T-helper 1 cell treated with Interleukin-12 subunit alpha and Interleukin-12 subunit beta and Interleukin-4 antibody, amounts not matched to agents 30 μg/mL and 1 μg/mL, for 36 hours (primary cell): ENCODE results near the gene CAPN2.

Experiments used
- H3K27ac Mint-ChIP-seq: one replicate; pipeline ENCODE4 v1.8.0; 2021; ENCODE audit warnings: mild to moderate bottlenecking, mixed read lengths
- H3K27me3 Mint-ChIP-seq: one replicate; pipeline ENCODE4 v1.8.0; 2021; ENCODE audit warnings: low read depth, mixed read lengths
- H3K36me3 Mint-ChIP-seq: one replicate; pipeline ENCODE4 v1.8.0; 2021; ENCODE audit warnings: low read depth, mixed read lengths
- H3K4me1 Mint-ChIP-seq: one replicate; pipeline ENCODE4 v1.8.0; 2021; ENCODE audit warnings: low read depth, mixed read lengths
- H3K4me3 Mint-ChIP-seq: one replicate; pipeline ENCODE4 v1.8.0; 2021; ENCODE audit warnings: mild to moderate bottlenecking, moderate library complexity, mixed read lengths
- H3K9me3 Mint-ChIP-seq: one replicate; pipeline ENCODE4 v1.8.0; 2021; ENCODE audit warnings: mixed read lengths

The CAPN2 gene

GRCh38 chr1:223752721-223753515, 40.6 kb downstream of the CAPN2 start:
- Mint-ChIP-seq H3K4me1 (peaks cover 11% of the 10 kb centered on the region), H3K9me3 (no peaks in the 10 kb centered on the region), H3K27me3 (no peaks in the 10 kb centered on the region), H3K4me3 (no peak overlapping the region), H3K36me3 (peaks cover 47% of the 10 kb centered on the region), H3K27ac (no peak overlapping the region)

- Mint-ChIP-seq H3K4me3 (no peak overlapping the region), H3K36me3 (peaks cover 44% of the 10 kb centered on the region), H3K9me3 (no peaks in the 10 kb centered on the region)
Observed at GRCh38 chr1:223754681-223755431, 42.5 kb downstream of the CAPN2 start.

GRCh38 chr1:223755432-223755792, 43.1 kb downstream of the CAPN2 start:
- no peaks in the 10 kb centered on the region for H3K27me3 Mint-ChIP-seq
- no peaks in the 10 kb centered on the region for H3K4me1 Mint-ChIP-seq
- H3K36me3 Mint-ChIP-seq: peaks cover 44% of the 10 kb centered on the region
- no peaks in the 10 kb centered on the region for H3K9me3 Mint-ChIP-seq
- H3K4me3 Mint-ChIP-seq: no peak overlapping the region
- no peak overlapping the region for H3K27ac Mint-ChIP-seq

More at GRCh38 chr1:223754681-223755431, 42.5 kb downstream of the CAPN2 start:
- H3K4me1 Mint-ChIP-seq: peaks cover 4% of the 10 kb centered on the region
- no peak overlapping the region for H3K27ac Mint-ChIP-seq
- H3K27me3 Mint-ChIP-seq: no peaks in the 10 kb centered on the region

DNA sequence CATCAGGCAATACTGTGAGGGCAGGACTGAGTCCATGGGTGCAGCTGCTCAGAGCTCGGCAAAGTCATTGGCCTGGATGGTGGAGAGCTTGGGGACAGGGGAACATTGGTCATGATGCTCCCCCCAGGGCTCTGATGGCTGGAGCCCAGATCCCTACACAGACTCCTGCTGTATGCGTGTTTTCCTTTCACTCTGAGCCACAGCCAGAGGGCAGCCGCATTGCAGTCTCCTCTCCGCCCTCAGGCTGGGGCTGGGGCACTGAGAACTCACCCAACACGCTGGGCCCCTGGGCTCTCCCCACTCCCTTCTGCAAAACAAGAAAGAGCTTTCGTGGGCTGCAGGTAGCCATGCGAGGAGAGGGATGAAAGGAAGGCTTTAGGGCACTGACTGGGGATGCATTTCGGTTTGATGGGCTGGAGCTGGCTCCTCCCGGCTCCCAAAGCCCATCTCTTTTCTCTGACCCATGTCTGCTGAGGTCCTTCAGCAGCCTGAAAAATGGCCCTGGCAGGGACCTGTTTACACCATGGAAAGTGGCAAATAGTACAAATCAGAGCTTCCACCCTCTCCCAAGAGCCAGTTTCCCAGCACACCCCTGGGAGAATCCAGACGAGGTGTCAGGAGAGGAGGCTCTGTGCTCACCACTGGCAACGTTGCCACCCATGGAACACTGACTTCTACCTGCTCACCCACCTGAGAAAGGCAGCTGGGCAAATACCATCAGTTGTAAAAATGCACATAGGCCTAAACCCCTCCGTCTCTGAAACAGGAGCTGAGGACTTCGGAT, 43.8 kb downstream of the CAPN2 start:
- H3K4me1 Mint-ChIP-seq: no peaks in the 10 kb centered on the region
- no peaks in the 10 kb centered on the region for H3K27me3 Mint-ChIP-seq
- peaks cover 46% of the 10 kb centered on the region for H3K36me3 Mint-ChIP-seq
- no peaks in the 10 kb centered on the region for H3K9me3 Mint-ChIP-seq
- no peak overlapping the region for H3K4me3 Mint-ChIP-seq
- H3K27ac Mint-ChIP-seq: no peak overlapping the region

DNA sequence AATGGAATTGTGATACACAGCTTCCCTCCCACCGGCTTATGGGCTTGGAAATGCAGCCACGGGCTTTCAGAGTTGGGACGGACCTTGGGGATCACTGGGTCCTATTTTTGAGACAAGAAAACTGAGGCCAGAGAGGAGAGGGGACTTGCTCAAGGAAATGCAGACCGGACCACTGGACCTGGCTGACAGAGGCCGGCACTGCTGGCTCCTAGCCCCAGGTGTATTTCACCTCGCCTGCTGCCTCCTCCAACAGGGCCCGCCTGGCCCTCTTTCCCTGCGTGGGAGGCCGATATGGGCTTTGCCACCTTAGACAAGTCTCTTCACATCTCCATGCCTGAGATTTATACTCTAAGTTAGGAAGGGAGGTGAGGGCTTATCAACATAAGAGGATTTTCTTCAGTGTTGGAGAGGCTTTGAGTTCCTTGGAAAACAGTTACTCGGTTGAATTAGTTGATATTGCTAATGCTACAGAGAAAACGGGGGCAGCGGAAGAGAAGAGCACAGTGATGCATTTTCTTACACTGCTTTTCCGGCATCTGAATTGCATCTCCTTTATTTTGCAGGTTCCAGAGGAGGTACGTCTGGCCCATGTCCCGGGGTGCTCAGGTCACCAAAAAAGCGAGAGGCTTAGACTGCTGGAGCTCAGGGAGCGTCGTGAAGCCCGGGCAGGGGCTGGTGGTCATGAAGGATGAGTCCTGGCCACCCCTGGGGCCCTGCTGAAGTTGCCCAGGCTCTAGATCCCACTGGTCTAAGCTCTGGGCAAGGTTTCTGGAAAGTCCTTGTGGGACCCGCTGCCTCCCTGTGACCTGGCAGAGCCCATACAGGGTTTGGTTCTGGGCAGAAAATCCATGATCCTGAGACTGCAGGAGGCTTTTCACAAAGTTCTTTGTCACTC, 44.7 kb downstream of the CAPN2 start:
- Mint-ChIP-seq H3K4me1 (no peaks in the 10 kb centered on the region), H3K4me3 (no peak overlapping the region), H3K27me3 (no peaks in the 10 kb centered on the region), H3K9me3 (no peaks in the 10 kb centered on the region), H3K27ac (no peak overlapping the region), H3K36me3 (peaks cover 42% of the 10 kb centered on the region)

DNA sequence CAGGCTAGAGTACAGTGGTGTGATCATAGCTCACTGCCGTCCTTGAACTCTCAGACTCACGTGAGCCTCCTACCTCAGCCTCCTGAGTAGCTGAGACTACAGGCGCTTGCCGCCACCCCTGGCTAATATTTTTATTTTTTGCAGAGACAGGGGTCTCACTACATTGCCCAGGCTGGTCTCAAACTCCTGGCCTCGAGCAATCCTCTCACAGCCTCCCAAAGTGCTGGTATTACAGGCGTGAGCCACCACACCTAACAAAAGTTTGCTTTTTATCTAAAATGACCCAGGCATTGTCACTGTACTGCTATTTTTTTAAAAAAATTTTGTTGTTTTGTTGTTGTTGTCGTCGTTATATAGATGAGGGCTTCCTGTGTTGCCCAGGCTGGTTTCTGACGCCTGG, 46.4 kb downstream of the CAPN2 start:
- no peaks in the 10 kb centered on the region for H3K4me1 Mint-ChIP-seq
- peaks cover 42% of the 10 kb centered on the region for H3K36me3 Mint-ChIP-seq
- no peaks in the 10 kb centered on the region for H3K9me3 Mint-ChIP-seq
- H3K4me3 Mint-ChIP-seq: no peak overlapping the region
- no peaks in the 10 kb centered on the region for H3K27me3 Mint-ChIP-seq
- H3K27ac Mint-ChIP-seq: no peak overlapping the region

- H3K27ac Mint-ChIP-seq: no peak overlapping the region
- H3K27me3 Mint-ChIP-seq: no peaks in the 10 kb centered on the region
- peaks cover 40% of the 10 kb centered on the region for H3K36me3 Mint-ChIP-seq
- H3K4me3 Mint-ChIP-seq: no peak overlapping the region
- no peaks in the 10 kb centered on the region for H3K9me3 Mint-ChIP-seq
- H3K4me1 Mint-ChIP-seq: no peaks in the 10 kb centered on the region
Observed at GRCh38 chr1:223759273-223759672, 46.9 kb downstream of the CAPN2 start.

GRCh38 chr1:223760833-223761232, 48.5 kb downstream of the CAPN2 start:
- Mint-ChIP-seq H3K27ac (no peak overlapping the region), H3K36me3 (peaks cover 40% of the 10 kb centered on the region), H3K27me3 (no peaks in the 10 kb centered on the region), H3K9me3 (no peaks in the 10 kb centered on the region), H3K4me3 (no peak overlapping the region), H3K4me1 (no peaks in the 10 kb centered on the region)

DNA sequence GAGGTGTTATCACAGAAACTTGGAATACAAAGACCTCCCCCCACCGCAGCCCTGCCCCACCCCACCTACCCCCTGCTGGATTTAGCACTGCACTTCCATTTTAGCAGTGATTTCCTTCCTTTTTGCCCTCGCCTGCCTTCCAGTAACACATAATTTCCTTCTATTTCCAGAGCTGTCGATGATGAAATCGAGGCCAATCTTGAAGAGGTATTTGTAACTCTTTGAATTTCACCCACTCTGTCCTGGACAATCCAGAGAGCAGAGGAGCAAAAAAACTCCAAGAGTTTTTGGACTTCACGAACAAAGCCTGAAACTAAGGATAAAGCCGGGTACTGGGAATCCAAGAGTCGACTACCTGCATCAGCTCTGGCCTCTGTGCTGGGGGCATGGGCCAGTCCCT, 49.1 kb downstream of the CAPN2 start:
- Mint-ChIP-seq H3K27me3 (no peaks in the 10 kb centered on the region), H3K4me3 (no peak overlapping the region), H3K4me1 (no peaks in the 10 kb centered on the region), H3K9me3 (no peaks in the 10 kb centered on the region), H3K27ac (no peak overlapping the region), H3K36me3 (peaks cover 46% of the 10 kb centered on the region)

DNA sequence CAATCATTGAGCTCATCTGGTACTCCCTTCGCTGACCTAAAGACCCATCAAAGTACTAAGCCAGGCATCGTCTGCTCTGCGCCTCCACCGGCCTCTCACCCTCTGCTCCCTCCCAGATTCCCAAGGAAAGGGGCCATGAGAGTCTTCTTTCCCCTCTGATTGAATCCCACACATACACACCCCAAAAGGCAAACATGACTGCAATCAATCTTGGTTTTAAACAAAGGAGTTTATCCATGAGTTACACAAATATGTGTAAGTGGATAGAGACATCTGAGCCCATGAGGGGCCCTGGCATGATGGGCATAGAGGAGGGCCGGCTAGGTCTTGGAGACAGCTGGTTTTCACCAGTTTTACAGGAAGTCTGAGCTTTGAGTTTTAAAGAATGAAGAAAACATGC, 50.9 kb downstream of the CAPN2 start:
- Mint-ChIP-seq H3K36me3 (peaks cover 47% of the 10 kb centered on the region), H3K27ac (no peak overlapping the region)

DNA sequence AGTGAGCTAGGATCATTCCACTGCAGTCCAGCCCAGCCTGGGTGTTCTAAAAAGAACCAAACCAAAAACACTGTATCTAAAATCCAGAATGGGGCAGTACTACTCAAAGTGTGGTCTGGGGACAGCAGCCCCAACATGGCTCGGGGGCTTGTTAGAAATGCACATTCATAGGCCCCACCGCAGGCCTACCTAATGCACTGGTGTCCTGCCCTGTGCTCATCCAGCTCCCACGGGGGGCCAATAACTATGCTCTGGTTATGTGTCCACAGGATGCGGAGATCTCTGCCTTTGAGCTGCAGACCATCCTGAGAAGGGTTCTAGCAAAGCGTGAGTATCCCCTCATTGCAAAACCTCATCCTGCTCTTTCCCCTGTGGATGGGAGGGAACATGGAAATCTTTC, 51.5 kb downstream of the CAPN2 start:
- Mint-ChIP-seq H3K36me3 (peaks cover 49% of the 10 kb centered on the region), H3K27ac (no peak overlapping the region), H3K9me3 (no peaks in the 10 kb centered on the region), H3K4me1 (no peaks in the 10 kb centered on the region), H3K4me3 (no peak overlapping the region), H3K27me3 (no peaks in the 10 kb centered on the region)

More for the DNA sequence above, 50.9 kb downstream of the CAPN2 start:
- no peak overlapping the region for H3K4me3 Mint-ChIP-seq
- no peaks in the 10 kb centered on the region for H3K4me1 Mint-ChIP-seq
- H3K27me3 Mint-ChIP-seq: no peaks in the 10 kb centered on the region
- H3K9me3 Mint-ChIP-seq: no peaks in the 10 kb centered on the region

GRCh38 chr1:223765036-223765718, 52.8 kb downstream of the CAPN2 start:
- H3K27me3 Mint-ChIP-seq: no peaks in the 10 kb centered on the region
- no peaks in the 10 kb centered on the region for H3K9me3 Mint-ChIP-seq
- peaks cover 57% of the 10 kb centered on the region for H3K36me3 Mint-ChIP-seq
- H3K27ac Mint-ChIP-seq: no peak overlapping the region
- no peak overlapping the region for H3K4me3 Mint-ChIP-seq
- no peaks in the 10 kb centered on the region for H3K4me1 Mint-ChIP-seq

- no peak overlapping the region for H3K4me3 Mint-ChIP-seq
- H3K9me3 Mint-ChIP-seq: no peaks in the 10 kb centered on the region
- H3K27me3 Mint-ChIP-seq: no peaks in the 10 kb centered on the region
- H3K36me3 Mint-ChIP-seq: peaks cover 53% of the 10 kb centered on the region
- H3K27ac Mint-ChIP-seq: no peak overlapping the region
- no peaks in the 10 kb centered on the region for H3K4me1 Mint-ChIP-seq
Observed at GRCh38 chr1:223765719-223766340, 53.5 kb downstream of the CAPN2 start.
